Fibroblast of lung (primary cell): ENCODE data around the gene PRKCG.

Experiments
- EZH2 ChIP-seq: IDR thresholded peaks from 2 replicates; pipeline ENCODE4 v1.5.1; 2012; ENCODE audit warnings: low read length, control low read depth, mild to moderate bottlenecking; ENCODE audit errors: missing control alignments
- TF ChIP-seq, protein P1 (sequence below), 2 donors: IDR thresholded peaks in 1 of 2; conservative IDR thresholded peaks in 1 of 2; 1 replicate in 1 of 2; 2 replicates in 1 of 2; pipeline ENCODE4 v1.5.1; 2011 to 2012; ENCODE audit warnings: low read length in 2 of 2, control low read depth in 1 of 2, inconsistent platforms in 1 of 2, low read depth in 1 of 2, mild to moderate bottlenecking in 1 of 2

DNA sequence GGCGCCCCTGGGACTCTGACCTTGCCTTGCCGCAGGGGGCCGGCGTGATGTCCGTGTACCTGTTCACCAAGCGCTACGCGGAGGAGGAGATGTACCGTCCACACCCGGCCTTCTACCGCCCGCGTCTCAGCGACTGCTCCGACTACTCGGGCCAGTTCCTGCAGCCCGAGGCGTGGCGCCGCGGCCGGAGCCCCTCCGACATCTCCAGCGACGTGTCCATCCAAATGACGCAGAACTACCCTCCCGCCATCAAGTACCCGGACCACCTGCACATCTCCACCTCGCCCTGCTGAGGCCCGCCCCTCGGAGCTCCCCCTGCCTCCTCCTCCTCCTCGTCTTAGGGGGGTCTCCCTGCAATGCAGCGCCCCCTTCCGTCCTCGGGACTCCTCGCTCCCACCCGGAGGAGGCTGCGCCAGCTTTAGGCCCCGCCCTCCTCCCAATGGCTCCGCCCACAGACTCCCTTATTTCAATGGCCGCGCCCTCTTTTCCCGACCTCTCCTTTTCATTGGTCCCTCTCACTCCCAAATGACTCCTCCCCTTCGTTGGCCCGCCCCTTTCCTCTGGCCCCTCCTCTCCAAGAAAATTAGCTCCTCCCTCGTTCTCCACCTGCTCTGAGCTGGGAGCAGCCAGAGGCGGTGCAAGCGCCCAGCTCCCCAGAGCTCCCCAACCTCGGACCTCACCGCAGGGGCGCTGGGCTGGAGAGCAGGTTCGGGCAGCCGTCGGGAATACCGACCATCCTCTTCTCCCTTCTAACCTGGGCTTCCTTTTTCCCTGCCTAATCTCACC, 60.2 kb downstream of the PRKCG start:
- TF ChIP-seq, protein P1, sequence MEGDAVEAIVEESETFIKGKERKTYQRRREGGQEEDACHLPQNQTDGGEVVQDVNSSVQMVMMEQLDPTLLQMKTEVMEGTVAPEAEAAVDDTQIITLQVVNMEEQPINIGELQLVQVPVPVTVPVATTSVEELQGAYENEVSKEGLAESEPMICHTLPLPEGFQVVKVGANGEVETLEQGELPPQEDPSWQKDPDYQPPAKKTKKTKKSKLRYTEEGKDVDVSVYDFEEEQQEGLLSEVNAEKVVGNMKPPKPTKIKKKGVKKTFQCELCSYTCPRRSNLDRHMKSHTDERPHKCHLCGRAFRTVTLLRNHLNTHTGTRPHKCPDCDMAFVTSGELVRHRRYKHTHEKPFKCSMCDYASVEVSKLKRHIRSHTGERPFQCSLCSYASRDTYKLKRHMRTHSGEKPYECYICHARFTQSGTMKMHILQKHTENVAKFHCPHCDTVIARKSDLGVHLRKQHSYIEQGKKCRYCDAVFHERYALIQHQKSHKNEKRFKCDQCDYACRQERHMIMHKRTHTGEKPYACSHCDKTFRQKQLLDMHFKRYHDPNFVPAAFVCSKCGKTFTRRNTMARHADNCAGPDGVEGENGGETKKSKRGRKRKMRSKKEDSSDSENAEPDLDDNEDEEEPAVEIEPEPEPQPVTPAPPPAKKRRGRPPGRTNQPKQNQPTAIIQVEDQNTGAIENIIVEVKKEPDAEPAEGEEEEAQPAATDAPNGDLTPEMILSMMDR (conservative IDR thresholded peaks at IDR 0.05 in 1 of 2, IDR thresholded peaks at IDR 0.05 in 1 of 2; ENCODE audit: low read depth in 1 of 2, low read length in 2 of 2) = no peak
- TF ChIP-seq EZH2 = no peak
